Uterus (tissue), 4 donors: ENCODE measurements around the gene BCL2L11. TPM values are rescaled to one million over a fixed set of nuclear protein-coding genes. Genes with fewer than 3 reads are reported as not detected.

Experiments
- DNase-seq, 2 donors: peaks; one replicate each; pipeline ENCODE4 v3.0.0-alpha.2; 2019 to 2020
- H3K27ac ChIP-seq, 2 donors: fragments of 200-600 bp; sonication (generic); 1 replicate in 1 of 2; 2 replicates in 1 of 2; pipeline ENCODE4 v1.5.1; 2016 to 2018
- H3K27me3 ChIP-seq, 2 donors: fragments of 200-600 bp; sonication (generic); one replicate each; pipeline ENCODE4 v1.5.1; 2018 to 2019; ENCODE audit warnings: control low read depth in 1 of 2
- H3K36me3 ChIP-seq, 2 donors: fragments of 200-600 bp; sonication (generic); one replicate each; pipeline ENCODE4 v1.5.1; 2019; ENCODE audit warnings: control low read depth in 1 of 2
- H3K4me1 ChIP-seq, 2 donors: fragments of 200-600 bp; sonication (generic); one replicate each; pipeline ENCODE4 v1.5.1; 2018 to 2019; ENCODE audit warnings: control low read depth in 1 of 2
- H3K4me3 ChIP-seq, 2 donors: fragments of 200-600 bp; sonication (generic); 1 replicate in 1 of 2; 2 replicates in 1 of 2; pipeline ENCODE4 v1.5.1; 2018 to 2019; ENCODE audit warnings: mild to moderate bottlenecking in 1 of 2
- H3K9me3 ChIP-seq, 2 donors: fragments of 200-600 bp; sonication (generic); one replicate each; pipeline ENCODE4 v1.5.1; 2019; ENCODE audit warnings: control low read depth in 1 of 2
- POLR2A ChIP-seq, 2 donors: fragments of 450-650 bp; IDR thresholded peaks; one replicate each; pipeline ENCODE4 v1.6.1; 2016; ENCODE audit warnings: antibody characterized with exemption in 2 of 2, mild to moderate bottlenecking in 1 of 2, moderate library complexity in 1 of 2
- intact Hi-C: fragments of 100-400 bp; cut with DNase I; formaldehyde crosslinking; loops from one replicate; pipeline ENCODE4 v1.15.1; 2023; ENCODE audit warnings: low total_unique reads
- total RNA-seq, 4 donors: library from RNA; depleted of rRNA in 3 of 4; stranded (reverse); fragments of >200 nt in 3 of 4; gene quantifications; one replicate each; pipeline versions ENCODE4 v1.1.0 to v1.2.4, GENCODE V29; 2014 to 2023
- TF ChIP-seq, protein P1 (sequence below), 4 experiments: fragments of 200-600 bp in 2 of 4; fragments of 450-650 bp in 2 of 4; sonication (generic) in 2 of 4; IDR thresholded peaks; one replicate each; pipeline ENCODE4 v1.5.1; 2016 to 2019; ENCODE audit warnings: antibody characterized with exemption in 4 of 4, mild to moderate bottlenecking in 2 of 4, moderate library complexity in 1 of 4
- donor health status: DM: yes; HTN: yes; CAD: no.

BCL2L11 gene
- total RNA-seq, 4 donors from 2014 or later = 2.0 to 21.8 (median 15.4) TPM

DNA sequence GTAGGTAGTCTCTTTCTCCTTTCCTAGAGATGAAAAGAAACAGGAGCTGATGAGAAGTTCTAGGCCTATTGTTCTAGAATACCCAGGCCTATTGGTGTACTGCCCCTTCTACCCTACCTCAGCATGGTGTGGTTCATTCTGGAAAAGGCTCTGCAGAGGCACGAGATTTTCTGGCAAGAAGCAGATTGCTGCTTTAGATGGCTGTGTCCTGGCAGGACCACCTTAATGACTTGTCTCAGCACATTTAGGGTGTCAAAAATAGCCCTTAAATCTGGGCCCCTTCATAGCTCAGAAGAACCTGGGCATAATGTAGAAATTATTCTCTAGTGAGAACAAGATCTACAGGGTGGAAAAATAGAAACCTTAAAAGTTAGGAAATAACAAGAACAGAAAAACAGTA, 87.9 kb downstream of the BCL2L11 start:
- Histone ChIP-seq H3K9me3 (peaks cover 0 to 3% of the 10 kb centered on the region in 2 donors), H3K27me3 (no peaks in the 10 kb centered on the region), H3K4me1 (no peaks in the 10 kb centered on the region), H3K36me3 (no peaks in the 10 kb centered on the region), H3K27ac (no peak overlapping the region), H3K4me3 (no peak overlapping the region)
- TF ChIP-seq, protein P1, sequence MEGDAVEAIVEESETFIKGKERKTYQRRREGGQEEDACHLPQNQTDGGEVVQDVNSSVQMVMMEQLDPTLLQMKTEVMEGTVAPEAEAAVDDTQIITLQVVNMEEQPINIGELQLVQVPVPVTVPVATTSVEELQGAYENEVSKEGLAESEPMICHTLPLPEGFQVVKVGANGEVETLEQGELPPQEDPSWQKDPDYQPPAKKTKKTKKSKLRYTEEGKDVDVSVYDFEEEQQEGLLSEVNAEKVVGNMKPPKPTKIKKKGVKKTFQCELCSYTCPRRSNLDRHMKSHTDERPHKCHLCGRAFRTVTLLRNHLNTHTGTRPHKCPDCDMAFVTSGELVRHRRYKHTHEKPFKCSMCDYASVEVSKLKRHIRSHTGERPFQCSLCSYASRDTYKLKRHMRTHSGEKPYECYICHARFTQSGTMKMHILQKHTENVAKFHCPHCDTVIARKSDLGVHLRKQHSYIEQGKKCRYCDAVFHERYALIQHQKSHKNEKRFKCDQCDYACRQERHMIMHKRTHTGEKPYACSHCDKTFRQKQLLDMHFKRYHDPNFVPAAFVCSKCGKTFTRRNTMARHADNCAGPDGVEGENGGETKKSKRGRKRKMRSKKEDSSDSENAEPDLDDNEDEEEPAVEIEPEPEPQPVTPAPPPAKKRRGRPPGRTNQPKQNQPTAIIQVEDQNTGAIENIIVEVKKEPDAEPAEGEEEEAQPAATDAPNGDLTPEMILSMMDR (IDR thresholded peaks at IDR 0.05) = no peak
- no peak for TF ChIP-seq POLR2A (IDR thresholded peaks at IDR 0.05)
- no peak for DNase-seq
- intact Hi-C loops = no loop called here

DNA sequence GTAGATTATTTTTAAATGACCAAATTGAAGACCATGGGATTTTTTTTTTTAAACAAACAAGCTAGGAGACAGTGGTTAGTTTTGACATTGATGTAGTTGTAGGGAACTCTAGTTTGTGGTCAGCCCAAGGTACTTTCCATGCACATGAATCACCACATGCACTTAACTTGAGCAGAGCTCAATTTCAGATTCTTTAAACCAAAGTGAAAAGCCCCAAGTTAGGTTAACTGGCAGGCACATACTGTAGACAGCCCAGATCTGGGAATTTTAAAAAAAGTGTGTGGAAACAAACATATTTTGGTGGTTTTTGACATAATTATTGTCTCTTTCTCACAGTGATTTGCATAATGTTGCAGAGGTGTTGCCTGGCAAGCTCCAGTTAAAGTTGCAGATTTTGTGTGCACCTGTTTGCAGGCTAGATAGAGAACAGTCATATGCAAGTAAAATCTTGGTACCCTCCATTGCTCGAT, 88.4 kb downstream of the BCL2L11 start:
- intact Hi-C loops = no loop called here
- TF ChIP-seq, protein P1 (IDR thresholded peaks at IDR 0.05) = no peak
- TF ChIP-seq POLR2A (IDR thresholded peaks at IDR 0.05) = no peak
- H3K4me1 ChIP-seq = no peaks in the 10 kb centered on the region
- H3K27me3 ChIP-seq = no peaks in the 10 kb centered on the region
- H3K9me3 ChIP-seq = peaks cover 0 to 6% of the 10 kb centered on the region in 2 donors
- no peak for DNase-seq
- H3K27ac ChIP-seq = no peak overlapping the region
- no peaks in the 10 kb centered on the region for H3K36me3 ChIP-seq
- H3K4me3 ChIP-seq = no peak overlapping the region

DNA sequence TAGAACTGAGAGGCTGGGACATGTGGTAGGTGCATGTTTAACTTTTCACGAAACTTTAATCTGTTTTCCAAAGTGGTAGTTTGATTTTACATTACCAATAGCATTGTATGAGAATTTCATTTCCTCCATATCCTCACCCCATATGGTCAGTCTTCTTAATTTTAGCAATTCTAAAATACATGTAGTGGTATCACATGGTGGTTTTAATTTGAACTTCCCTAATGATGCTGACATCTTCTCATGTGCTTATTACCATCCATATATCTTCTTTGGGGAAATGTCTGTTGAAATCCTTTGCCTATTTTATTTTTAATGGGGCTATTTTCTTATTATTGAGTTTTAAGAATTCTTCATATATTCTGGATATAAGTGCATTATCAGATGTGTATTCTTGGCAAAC, 89.3 kb downstream of the BCL2L11 start:
- TF ChIP-seq, protein P1 (IDR thresholded peaks at IDR 0.05) = no peak
- TF ChIP-seq POLR2A (IDR thresholded peaks at IDR 0.05) = no peak
- intact Hi-C loops = no loop called here
- H3K27ac ChIP-seq = no peak overlapping the region
- no peaks in the 10 kb centered on the region for H3K27me3 ChIP-seq
- no peaks in the 10 kb centered on the region for H3K36me3 ChIP-seq
- no peaks in the 10 kb centered on the region for H3K4me1 ChIP-seq
- no peak overlapping the region for H3K4me3 ChIP-seq
- no peak for DNase-seq
- peaks cover 0 to 6% of the 10 kb centered on the region in 2 donors for H3K9me3 ChIP-seq

DNA sequence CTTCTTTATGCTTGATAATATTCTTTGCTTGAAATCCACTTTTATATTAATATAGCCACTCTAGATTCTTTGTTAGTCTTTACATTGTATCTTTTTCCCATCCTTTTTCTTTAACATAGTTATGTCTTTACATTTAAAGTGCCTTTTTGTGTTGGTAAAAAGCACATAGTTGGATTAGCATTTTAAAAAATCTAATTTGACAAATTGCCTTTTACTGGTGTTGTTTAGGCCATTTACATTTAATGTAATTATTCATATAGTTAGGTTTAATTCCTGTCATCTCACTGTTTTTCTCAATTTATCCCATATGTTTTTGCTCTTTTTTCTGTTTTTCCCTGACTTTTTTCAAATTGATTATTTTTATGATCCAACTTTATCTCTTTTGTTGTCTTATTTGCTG, 93.2 kb downstream of the BCL2L11 start:
- H3K4me1 ChIP-seq = no peaks in the 10 kb centered on the region
- DNase-seq = no peak
- H3K9me3 ChIP-seq = peaks cover 0 to 6% of the 10 kb centered on the region in 2 donors
- H3K36me3 ChIP-seq = no peaks in the 10 kb centered on the region
- no peaks in the 10 kb centered on the region for H3K27me3 ChIP-seq
- TF ChIP-seq, protein P1 (IDR thresholded peaks at IDR 0.05) = no peak
- no peak for TF ChIP-seq POLR2A (IDR thresholded peaks at IDR 0.05)
- H3K27ac ChIP-seq = no peak overlapping the region
- intact Hi-C loops = no loop called here
- no peak overlapping the region for H3K4me3 ChIP-seq

DNA sequence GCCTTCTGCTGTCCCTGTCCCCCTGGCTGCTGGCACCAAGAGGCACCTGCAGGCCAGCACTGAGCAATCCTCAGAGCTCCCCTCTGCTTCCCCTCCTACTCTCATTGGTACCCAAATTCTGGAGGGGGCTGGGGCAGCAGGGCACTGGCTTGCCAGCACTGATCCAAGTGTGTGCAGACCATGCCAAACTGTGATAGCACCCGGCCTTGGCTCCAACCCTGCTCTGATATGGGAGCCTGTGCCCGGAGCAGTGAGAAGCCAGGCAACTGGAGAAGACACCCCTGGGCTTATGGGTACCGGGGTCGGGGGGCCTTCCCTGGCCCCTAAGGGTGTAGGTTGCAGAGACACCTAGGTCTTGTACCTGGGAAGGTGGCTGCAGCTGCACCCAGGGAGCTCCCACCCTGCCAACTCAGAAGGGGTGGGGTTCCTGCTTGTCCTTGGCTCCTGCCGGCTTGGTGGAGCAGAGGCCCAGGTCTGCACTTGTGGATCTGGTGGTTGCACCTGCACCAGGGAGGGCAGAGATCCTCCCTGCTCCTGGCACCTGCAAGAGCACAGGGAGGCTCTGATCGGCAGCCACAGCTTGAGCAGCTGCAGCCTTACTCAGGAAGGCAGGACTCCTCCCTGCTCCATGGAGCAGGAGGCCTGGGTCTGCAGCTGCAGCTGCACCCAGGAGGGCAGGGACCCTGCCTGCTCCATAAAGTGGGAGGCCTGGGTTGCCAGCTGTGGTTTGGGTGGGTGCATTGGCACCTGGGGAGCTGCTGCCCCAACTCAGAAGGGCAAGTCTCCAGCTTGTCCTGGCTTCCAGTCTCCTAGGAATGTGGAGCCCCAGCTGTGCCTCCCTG, 96.3 kb downstream of the BCL2L11 start:
- no peak for TF ChIP-seq POLR2A (IDR thresholded peaks at IDR 0.05)
- TF ChIP-seq, protein P1 (IDR thresholded peaks at IDR 0.05) = no peak
- DNase-seq = no peak
- no peaks in the 10 kb centered on the region for H3K36me3 ChIP-seq
- H3K4me3 ChIP-seq = no peak overlapping the region
- peaks cover 0 to 6% of the 10 kb centered on the region in 2 donors for H3K9me3 ChIP-seq
- H3K4me1 ChIP-seq = no peaks in the 10 kb centered on the region
- intact Hi-C loops = no loop called here
- no peaks in the 10 kb centered on the region for H3K27me3 ChIP-seq
- no peak overlapping the region for H3K27ac ChIP-seq
